ENCODE measurements around the gene KIAA0319L.

- TF ChIP-seq CTCF (IDR thresholded peaks at IDR 0.05; ENCODE audit: low read depth, low read length, poor library complexity, severe bottlenecking) (no peak), EZH2phosphoT487 (IDR thresholded peaks at IDR 0.05; ENCODE audit: borderline replicate concordance, low read length) (no peak)
Observed at GRCh38 chr1:35537806-35538205, 19.4 kb downstream of the KIAA0319L start.

Data from DOHH2 (cell line).